AG09309 (cell line): ENCODE data around the gene DOK7.

Experiments used
- DNase-seq: peaks from one replicate; pipeline ENCODE4 v3.0.0-alpha.2; 2010; ENCODE audit warnings: low read depth
- H3K4me3 ChIP-seq: 2 replicates; pipeline ENCODE4 v1.5.1; 2011; ENCODE audit warnings: mild to moderate bottlenecking, low read depth, low read length, moderate library complexity; ENCODE audit not compliant: control insufficient read depth
- TF ChIP-seq, protein P1 (sequence below): IDR thresholded peaks from 2 replicates; pipeline ENCODE4 v1.5.1; 2011; ENCODE audit warnings: mild to moderate bottlenecking, low read depth, low read length, inconsistent platforms; ENCODE audit not compliant: insufficient read depth, control insufficient read depth; ENCODE audit errors: missing control alignments

The DOK7 gene

DNA sequence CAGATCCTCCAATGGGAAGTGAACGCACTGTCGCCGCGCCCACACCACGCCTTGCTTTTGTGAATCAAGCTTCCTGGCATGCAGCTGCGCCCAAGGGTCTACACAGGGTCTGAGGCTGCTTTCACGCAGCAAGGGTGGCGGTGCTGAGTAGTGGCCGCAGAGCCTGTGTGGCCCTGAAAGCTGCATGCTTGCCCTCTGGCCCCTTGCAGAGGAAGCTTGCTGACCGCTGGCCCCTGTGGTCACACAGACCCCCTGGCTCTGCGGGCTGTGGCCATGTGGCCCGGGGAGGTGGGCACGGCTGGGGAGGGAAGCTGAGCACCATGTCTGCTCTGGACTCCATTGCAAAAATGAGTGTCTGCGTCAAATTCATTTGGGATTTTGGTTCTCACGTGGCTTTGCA, 8.8 kb downstream of the DOK7 start:
- no peak for DNase-seq
- H3K4me3 ChIP-seq = no peak overlapping the region

GRCh38 chr4:3472411-3473141, 9.5 kb downstream of the DOK7 start:
- no peak overlapping the region for H3K4me3 ChIP-seq
- no peak for DNase-seq
- TF ChIP-seq, protein P1, sequence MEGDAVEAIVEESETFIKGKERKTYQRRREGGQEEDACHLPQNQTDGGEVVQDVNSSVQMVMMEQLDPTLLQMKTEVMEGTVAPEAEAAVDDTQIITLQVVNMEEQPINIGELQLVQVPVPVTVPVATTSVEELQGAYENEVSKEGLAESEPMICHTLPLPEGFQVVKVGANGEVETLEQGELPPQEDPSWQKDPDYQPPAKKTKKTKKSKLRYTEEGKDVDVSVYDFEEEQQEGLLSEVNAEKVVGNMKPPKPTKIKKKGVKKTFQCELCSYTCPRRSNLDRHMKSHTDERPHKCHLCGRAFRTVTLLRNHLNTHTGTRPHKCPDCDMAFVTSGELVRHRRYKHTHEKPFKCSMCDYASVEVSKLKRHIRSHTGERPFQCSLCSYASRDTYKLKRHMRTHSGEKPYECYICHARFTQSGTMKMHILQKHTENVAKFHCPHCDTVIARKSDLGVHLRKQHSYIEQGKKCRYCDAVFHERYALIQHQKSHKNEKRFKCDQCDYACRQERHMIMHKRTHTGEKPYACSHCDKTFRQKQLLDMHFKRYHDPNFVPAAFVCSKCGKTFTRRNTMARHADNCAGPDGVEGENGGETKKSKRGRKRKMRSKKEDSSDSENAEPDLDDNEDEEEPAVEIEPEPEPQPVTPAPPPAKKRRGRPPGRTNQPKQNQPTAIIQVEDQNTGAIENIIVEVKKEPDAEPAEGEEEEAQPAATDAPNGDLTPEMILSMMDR = no peak

More for the DNA sequence above, 8.8 kb downstream of the DOK7 start:
- TF ChIP-seq, protein P1 = no peak

DNA sequence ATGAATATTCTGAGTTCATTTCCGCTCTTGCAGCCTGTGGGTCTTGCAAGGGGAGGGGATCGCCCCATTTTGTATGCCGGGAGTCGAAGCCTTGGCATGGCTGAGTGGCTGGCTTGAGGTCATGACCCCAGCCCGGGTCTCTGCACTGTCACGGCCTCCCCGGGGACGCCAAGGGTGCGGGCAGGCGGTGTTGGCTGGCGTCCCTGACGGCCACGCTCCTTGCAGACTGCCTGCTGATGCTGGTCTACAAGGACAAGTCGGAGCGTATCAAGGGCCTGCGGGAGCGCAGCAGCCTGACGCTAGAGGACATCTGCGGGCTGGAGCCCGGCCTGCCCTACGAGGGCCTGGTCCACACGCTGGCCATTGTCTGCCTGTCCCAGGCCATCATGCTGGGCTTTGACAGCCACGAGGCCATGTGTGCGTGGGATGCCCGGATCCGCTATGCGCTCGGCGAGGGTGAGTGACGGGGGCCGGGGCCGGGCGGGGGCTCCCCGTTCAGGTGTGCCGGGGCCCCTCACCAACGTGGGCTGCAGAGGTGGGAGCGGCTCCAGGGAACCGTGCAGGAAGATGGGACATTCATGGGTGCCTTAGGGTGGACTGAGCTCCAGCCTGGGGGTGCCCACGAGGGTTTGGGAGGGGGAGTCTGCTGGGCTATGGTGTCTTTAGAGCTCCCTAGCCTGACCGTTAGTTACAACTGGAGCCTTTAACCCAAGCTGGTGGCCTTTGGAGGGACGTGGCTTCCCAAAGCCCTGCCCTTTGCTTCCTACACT, 10.3 kb downstream of the DOK7 start:
- TF ChIP-seq, protein P1 = no peak
- no peak for DNase-seq
- no peak overlapping the region for H3K4me3 ChIP-seq

DNA sequence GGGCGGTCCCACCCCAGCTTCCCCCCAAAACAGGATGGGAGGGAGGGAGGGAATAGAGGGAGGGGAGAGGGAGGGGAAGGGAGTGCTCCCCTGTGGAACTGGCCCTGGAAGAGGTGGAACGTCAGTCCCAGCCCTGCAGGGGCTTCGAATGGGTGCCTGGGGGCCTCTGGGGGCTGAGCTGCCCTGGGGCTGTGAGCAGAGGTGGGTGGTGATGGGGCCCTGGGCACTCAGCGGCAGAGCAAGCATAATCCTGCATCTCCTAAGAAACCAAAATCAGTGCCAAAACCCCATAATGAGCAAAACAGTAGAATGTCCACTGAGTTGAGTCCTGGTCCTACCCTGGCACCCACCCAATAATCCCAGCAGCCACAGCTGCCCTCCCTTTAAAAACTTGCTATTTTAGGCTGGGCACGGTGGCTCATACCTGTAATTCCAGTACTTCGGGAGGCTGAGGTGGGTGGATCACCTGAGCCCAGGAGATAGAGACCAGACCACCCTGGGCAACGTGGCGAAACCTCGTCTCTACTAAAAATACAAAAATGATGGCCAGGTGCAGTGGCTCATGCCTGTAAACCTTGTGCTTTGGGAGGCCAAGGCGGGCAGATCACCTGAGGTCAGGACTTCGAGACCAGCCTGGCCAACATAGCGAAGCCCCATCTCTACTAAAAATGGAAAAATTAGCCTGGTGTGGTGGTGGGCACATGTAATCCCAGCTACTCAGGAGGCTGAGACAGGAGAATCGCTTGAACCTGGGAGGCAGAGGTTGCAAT, 11.1 kb downstream of the DOK7 start:
- no peak for DNase-seq
- TF ChIP-seq, protein P1 = no peak
- no peak overlapping the region for H3K4me3 ChIP-seq

GRCh38 chr4:3475041-3475712, 12.1 kb downstream of the DOK7 start:
- DNase-seq = no peak
- TF ChIP-seq, protein P1 = no peak
- H3K4me3 ChIP-seq = no peak overlapping the region

DNA sequence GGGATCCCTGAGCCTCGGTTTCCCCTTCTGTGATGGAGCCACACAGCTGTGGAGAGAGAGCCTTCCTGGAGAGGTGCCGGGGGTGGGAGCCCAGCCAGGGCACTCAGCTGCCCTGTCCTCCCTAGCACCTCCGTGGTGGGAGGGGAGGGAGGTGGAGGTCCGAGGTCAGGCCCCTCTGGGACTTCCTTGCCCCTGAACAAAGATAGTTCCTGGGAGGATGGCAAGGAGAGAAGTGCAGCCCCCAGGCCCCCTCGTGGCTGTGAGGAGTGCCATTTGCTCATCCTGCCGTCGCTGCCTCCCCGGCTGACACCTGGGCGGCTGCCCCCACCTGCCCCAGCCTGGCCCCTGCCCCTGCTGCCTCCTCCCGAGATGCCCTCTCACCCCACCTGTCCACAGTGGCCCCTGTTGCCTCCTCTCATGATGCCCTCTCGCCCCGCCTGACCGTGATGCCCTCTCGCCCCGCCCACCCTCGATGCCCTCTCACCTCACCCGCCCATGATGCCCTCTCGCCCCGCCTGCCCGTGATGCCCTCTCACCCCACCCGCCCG, 12.7 kb downstream of the DOK7 start:
- DNase-seq = no peak
- TF ChIP-seq, protein P1 = no peak
- no peak overlapping the region for H3K4me3 ChIP-seq
